Measurements from ENCODE around the gene NMNAT3. TPM values are rescaled to one million over a fixed set of nuclear protein-coding genes. Genes with fewer than 3 reads are reported as not detected.
A peak's percentile ranks its signal among the peaks of the same experiment; 100 is the strongest.

NMNAT3 gene
- total and polyA plus RNA-seq, 9 donors: 2.0 to 5.8 (median 4.5) TPM

GRCh38 chr3:139555249-139555648 is 122.5 kb downstream of the NMNAT3 start:
- Histone ChIP-seq H3K9me3 (replicated peaks; ENCODE audit: control insufficient read depth, low read depth, low read length) (no peaks in the 10 kb centered on the region), H3K4me1 (ENCODE audit: control insufficient read depth, insufficient read depth, low read length) (peaks cover 2% of the 10 kb centered on the region), H3K4me3 (ENCODE audit: low read length) (no peak overlapping the region), H3K27me3 (ENCODE audit: control insufficient read depth, insufficient read depth, low read length) (no peaks in the 10 kb centered on the region), H3K27ac (ENCODE audit: low read length) (no peak overlapping the region), H3K36me3 (ENCODE audit: control insufficient read depth, insufficient read depth, low read length) (no peaks in the 10 kb centered on the region)
- DNase-seq: peak; percentile 55
- WGBS (ENCODE audit: insufficient coverage): 70% methylated on average over 2 of the region's 2 CpGs

- no peak overlapping the region for H3K27ac ChIP-seq (ENCODE audit: low read length)
These were observed 123.1 kb downstream of the NMNAT3 start for GRCh38 chr3:139554628-139555027.

GRCh38 chr3:139552632-139553365 is 125.0 kb downstream of the NMNAT3 start:
- H3K27me3 ChIP-seq (ENCODE audit: control insufficient read depth, insufficient read depth, low read length): no peaks in the 10 kb centered on the region
- no peaks in the 10 kb centered on the region for H3K36me3 ChIP-seq (ENCODE audit: control insufficient read depth, insufficient read depth, low read length)
- no peaks in the 10 kb centered on the region for H3K9me3 ChIP-seq (replicated peaks; ENCODE audit: control insufficient read depth, low read depth, low read length)
- H3K4me1 ChIP-seq (ENCODE audit: control insufficient read depth, insufficient read depth, low read length): peaks cover 2% of the 10 kb centered on the region
- DNase-seq: no peak
- WGBS (ENCODE audit: insufficient coverage): 78% methylated on average over 2 of the region's 4 CpGs
- H3K27ac ChIP-seq (ENCODE audit: low read length): no peak overlapping the region
- H3K4me3 ChIP-seq (ENCODE audit: low read length): no peak overlapping the region

More at GRCh38 chr3:139554628-139555027, 123.1 kb downstream of the NMNAT3 start:
- Histone ChIP-seq H3K4me1 (ENCODE audit: control insufficient read depth, insufficient read depth, low read length) (peaks cover 2% of the 10 kb centered on the region), H3K36me3 (ENCODE audit: control insufficient read depth, insufficient read depth, low read length) (no peaks in the 10 kb centered on the region), H3K4me3 (ENCODE audit: low read length) (no peak overlapping the region), H3K9me3 (replicated peaks; ENCODE audit: control insufficient read depth, low read depth, low read length) (no peaks in the 10 kb centered on the region), H3K27me3 (ENCODE audit: control insufficient read depth, insufficient read depth, low read length) (no peaks in the 10 kb centered on the region)
- no peak for DNase-seq

GRCh38 chr3:139548801-139549200 is 129.0 kb downstream of the NMNAT3 start:
- peaks cover 2% of the 10 kb centered on the region for H3K4me1 ChIP-seq (ENCODE audit: control insufficient read depth, insufficient read depth, low read length)
- H3K27me3 ChIP-seq (ENCODE audit: control insufficient read depth, insufficient read depth, low read length): no peaks in the 10 kb centered on the region
- no peaks in the 10 kb centered on the region for H3K36me3 ChIP-seq (ENCODE audit: control insufficient read depth, insufficient read depth, low read length)
- H3K27ac ChIP-seq (ENCODE audit: low read length): no peak overlapping the region
- 77% methylated on average over 4 of the region's 5 CpGs for WGBS (ENCODE audit: insufficient coverage)
- no peak overlapping the region for H3K4me3 ChIP-seq (ENCODE audit: low read length)
- DNase-seq: no peak
- H3K9me3 ChIP-seq (replicated peaks; ENCODE audit: control insufficient read depth, low read depth, low read length): no peaks in the 10 kb centered on the region

GRCh38 chr3:139547666-139548065 is 130.1 kb downstream of the NMNAT3 start:
- Histone ChIP-seq H3K27ac (ENCODE audit: low read length) (no peak overlapping the region), H3K27me3 (ENCODE audit: control insufficient read depth, insufficient read depth, low read length) (no peaks in the 10 kb centered on the region), H3K4me1 (ENCODE audit: control insufficient read depth, insufficient read depth, low read length) (peaks cover 2% of the 10 kb centered on the region), H3K4me3 (ENCODE audit: low read length) (no peak overlapping the region), H3K9me3 (replicated peaks; ENCODE audit: control insufficient read depth, low read depth, low read length) (no peaks in the 10 kb centered on the region), H3K36me3 (ENCODE audit: control insufficient read depth, insufficient read depth, low read length) (no peaks in the 10 kb centered on the region)
- DNase-seq: no peak

- Histone ChIP-seq H3K4me3 (ENCODE audit: low read length) (no peak overlapping the region), H3K36me3 (ENCODE audit: control insufficient read depth, insufficient read depth, low read length) (no peaks in the 10 kb centered on the region), H3K9me3 (replicated peaks; ENCODE audit: control insufficient read depth, low read depth, low read length) (no peaks in the 10 kb centered on the region), H3K27me3 (ENCODE audit: control insufficient read depth, insufficient read depth, low read length) (no peaks in the 10 kb centered on the region), H3K27ac (ENCODE audit: low read length) (no peak overlapping the region), H3K4me1 (ENCODE audit: control insufficient read depth, insufficient read depth, low read length) (peaks cover 2% of the 10 kb centered on the region)
- WGBS (ENCODE audit: insufficient coverage): no CpG with 5 or more reads among the region's 3 CpGs
- no peak for DNase-seq
These were observed 131.0 kb downstream of the NMNAT3 start for GRCh38 chr3:139546772-139547171.

GRCh38 chr3:139541532-139542288 is 136.1 kb downstream of the NMNAT3 start:
- no peaks in the 10 kb centered on the region for H3K9me3 ChIP-seq (replicated peaks; ENCODE audit: control insufficient read depth, low read depth, low read length)
- H3K27ac ChIP-seq (ENCODE audit: low read length): no peak overlapping the region
- WGBS (ENCODE audit: insufficient coverage): 85% methylated on average over 5 of the region's 5 CpGs
- DNase-seq: no peak
- peaks cover 8% of the 10 kb centered on the region for H3K27me3 ChIP-seq (ENCODE audit: control insufficient read depth, insufficient read depth, low read length)
- peaks cover 30% of the 10 kb centered on the region for H3K4me1 ChIP-seq (ENCODE audit: control insufficient read depth, insufficient read depth, low read length)
- no peak overlapping the region for H3K4me3 ChIP-seq (ENCODE audit: low read length)
- no peaks in the 10 kb centered on the region for H3K36me3 ChIP-seq (ENCODE audit: control insufficient read depth, insufficient read depth, low read length)

GRCh38 chr3:139540651-139541531 is 136.9 kb downstream of the NMNAT3 start:
- H3K9me3 ChIP-seq (replicated peaks; ENCODE audit: control insufficient read depth, low read depth, low read length): no peaks in the 10 kb centered on the region
- H3K4me1 ChIP-seq (ENCODE audit: control insufficient read depth, insufficient read depth, low read length): peaks cover 37% of the 10 kb centered on the region
- peaks cover 8% of the 10 kb centered on the region for H3K27me3 ChIP-seq (ENCODE audit: control insufficient read depth, insufficient read depth, low read length)
- H3K27ac ChIP-seq (ENCODE audit: low read length): peak overlapping the region; percentile 35
- H3K4me3 ChIP-seq (ENCODE audit: low read length): peak overlapping the region; percentile 74
- 75% methylated on average over 4 of the region's 6 CpGs for WGBS (ENCODE audit: insufficient coverage)
- no peaks in the 10 kb centered on the region for H3K36me3 ChIP-seq (ENCODE audit: control insufficient read depth, insufficient read depth, low read length)
- DNase-seq: no peak

DNA sequence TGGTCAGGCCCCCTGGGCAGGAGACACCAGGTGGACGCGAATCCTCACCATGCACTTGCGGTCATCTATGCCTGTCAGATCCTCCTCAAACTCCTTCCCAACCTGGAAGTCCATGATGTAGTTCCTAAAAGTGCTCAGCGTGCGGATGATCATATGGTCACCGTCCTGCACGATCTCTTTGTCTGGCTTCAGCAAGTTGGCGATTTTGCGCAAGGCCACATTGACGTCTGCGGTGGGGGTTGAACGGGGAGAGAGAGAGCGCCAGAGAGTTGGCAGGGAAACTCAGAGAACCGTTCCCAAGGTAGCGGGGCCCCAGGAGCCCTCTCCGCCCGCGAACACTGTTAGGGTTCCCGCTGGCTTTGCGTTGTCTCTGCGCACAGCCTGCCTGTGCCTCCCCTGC is 139.0 kb downstream of the NMNAT3 start:
- Histone ChIP-seq H3K4me1 (ENCODE audit: control insufficient read depth, insufficient read depth, low read length) (peaks cover 58% of the 10 kb centered on the region), H3K9me3 (replicated peaks; ENCODE audit: control insufficient read depth, low read depth, low read length) (no peaks in the 10 kb centered on the region), H3K27me3 (ENCODE audit: control insufficient read depth, insufficient read depth, low read length) (peaks cover 8% of the 10 kb centered on the region), H3K36me3 (ENCODE audit: control insufficient read depth, insufficient read depth, low read length) (no peaks in the 10 kb centered on the region), H3K4me3 (ENCODE audit: low read length) (peak overlapping the region; percentile 74), H3K27ac (ENCODE audit: low read length) (peak overlapping the region; percentile 88)
- peak; percentile 57 for DNase-seq
- 22% methylated on average over 19 of the region's 21 CpGs for WGBS (ENCODE audit: insufficient coverage)
